Measurements from ENCODE around the gene PPM1J.
"Not testable (repeated sequence)": the region's sequence is repeated elsewhere in the genome, so short reads cannot be mapped to it uniquely, and the experiment has no call there.

PPM1J gene

DNA sequence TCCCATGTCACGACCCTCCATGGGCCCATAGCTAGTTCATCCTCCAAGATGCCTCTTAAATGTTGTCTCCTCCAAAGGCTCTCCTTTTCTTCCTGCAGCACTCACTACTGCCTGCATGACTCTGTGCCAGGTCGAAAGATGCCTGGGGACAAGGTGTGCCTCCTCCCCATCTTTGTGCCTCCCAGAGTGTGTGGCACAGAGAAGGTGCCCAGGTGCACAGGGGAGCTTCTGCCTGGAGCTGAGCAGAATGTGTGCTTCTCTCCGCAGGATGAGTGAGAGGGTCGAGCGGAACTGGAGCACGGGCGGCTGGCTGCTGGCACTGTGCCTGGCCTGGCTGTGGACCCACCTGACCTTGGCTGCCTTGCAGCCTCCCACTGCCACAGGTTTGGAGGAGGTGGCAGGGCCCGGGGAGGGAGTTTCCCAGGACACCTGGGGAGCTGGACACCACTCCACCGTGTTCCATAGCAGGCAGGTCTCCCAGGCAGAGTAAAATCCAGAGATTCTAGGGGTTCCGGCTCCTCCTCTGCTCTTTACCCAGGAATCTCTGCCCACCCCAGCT lies 6.9 kb upstream of the PPM1J start:
- DNase-seq (ENCODE audit: low spot score), result no peak

DNA sequence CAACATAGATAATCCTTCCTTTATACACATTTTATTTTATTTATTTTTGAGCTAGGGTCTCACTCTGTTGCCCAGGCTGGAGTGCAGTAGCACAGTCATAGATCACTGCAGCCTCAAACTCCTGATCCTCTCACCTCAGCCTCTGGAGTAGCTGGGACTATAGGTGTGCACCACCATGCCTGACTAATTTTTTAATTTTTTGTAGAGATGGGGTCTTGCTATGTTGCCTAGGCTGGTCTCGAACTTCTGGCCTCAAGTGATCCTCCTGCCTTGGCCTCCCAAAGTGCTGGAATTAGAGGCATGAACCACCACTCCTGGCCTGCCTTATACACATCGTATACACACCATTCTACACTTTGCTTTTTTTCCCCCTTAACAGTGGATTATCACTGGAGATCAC lies 6.2 kb upstream of the PPM1J start:
- DNase-seq (ENCODE audit: low spot score), result not testable (repeated sequence)

DNA sequence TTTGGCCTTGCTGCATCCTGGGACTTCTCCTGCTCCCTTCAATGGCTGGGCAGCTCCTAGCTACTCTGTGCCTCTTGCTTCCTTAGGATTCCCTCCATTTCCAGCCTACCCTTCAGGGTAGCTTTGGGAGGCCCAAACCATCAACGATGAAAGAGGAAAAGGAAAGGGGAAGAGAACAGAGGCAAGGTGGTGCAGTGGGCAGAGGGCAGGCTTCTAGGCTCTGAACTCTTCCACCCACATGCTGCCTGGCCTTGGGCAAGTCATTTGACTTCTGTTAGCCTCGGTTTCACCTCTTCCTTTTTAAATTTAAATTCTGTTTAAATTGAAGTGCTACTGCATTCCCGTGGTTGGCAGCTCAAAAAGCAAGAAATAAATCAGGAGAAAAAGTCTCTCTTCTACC lies 5.7 kb upstream of the PPM1J start:
- DNase-seq (ENCODE audit: low spot score), result no peak

DNA sequence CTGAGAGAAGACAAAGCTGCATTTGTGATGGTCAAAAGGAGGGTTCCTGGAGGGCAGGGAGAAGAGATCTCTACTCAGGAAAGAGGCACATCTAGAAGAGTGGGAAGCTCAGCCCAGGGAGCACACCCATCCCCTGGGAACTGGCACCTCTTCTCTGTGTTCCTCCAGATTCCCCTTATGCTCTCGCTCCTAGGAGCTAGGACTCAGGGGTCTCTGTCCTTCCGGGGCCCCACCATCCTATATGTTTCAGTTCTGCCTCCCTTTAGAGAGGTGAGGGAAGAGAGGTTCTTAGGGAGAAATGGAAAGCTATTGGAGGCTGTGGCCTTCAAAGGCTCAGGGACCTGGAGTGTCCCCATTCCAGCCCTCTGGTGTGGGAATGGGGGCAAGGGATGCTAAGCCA lies 4.6 kb upstream of the PPM1J start:
- DNase-seq (ENCODE audit: low spot score), result no peak

DNA sequence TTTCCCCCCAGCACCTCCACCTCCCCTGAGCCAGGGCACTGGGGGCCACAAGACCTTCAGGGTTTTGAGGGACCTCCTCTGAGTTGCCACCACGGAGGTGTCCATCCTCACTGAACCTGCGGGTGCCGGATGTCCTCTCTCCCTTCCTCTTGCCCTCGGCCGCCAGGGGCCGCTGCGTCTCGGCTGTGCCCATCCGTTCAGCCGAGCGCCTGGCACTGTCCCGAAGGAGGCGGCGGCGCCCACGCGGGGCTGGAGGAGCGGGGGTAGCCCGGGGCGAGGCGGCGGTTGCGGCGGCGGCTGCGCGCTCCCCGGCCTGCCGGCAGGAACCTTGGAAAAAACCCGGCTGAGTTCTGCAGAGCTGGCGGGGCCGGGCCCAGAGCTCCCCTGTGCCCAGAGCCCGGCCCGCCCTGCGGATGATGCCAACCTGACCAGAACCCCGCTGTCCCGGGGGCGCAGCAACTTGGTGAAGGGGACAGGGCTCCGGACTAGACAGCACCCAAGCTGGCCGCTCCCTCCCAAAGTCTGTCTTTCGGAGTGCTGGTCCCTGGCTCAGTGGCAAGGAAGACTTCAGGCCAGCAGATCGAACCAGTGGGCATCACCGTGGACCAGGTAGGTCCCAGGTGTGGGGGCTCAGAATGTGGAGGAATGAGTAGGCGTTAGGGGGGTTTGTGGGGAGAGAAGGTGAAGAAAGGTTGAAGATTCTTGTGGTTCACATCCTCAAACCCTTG lies 3.7 kb upstream of the PPM1J start:
- peak; percentile 90 for DNase-seq (ENCODE audit: low spot score)

DNA sequence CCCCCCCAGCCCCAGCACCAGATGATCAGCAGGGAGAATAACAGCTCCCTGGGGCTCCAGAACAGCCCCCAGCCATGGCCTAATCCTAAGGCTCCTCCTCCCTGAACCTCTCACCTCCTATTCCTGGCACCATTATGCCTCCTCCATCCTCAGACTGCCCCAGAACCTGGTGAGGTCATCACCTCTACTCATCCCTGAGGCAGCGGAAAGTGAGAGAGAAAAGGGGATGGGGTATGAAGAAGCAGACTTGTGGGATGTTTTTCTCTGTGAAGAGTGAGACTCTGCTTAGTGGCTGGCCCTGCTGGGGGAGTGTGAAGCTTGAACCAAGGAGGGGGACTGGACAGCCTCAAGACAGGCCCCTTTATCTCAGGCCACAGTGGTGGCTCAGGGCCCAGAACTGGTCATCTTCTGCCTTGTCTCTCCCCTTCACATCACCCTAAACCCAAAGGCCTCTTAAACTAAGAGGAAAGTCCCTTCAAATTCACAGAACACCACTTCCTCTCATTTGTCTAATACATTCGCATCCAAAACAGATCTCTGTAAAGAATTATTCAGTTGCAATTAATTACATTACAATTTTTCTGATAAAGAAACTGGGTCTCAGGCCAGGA lies 2.2 kb upstream of the PPM1J start:
- no peak for DNase-seq (ENCODE audit: low spot score)

DNA sequence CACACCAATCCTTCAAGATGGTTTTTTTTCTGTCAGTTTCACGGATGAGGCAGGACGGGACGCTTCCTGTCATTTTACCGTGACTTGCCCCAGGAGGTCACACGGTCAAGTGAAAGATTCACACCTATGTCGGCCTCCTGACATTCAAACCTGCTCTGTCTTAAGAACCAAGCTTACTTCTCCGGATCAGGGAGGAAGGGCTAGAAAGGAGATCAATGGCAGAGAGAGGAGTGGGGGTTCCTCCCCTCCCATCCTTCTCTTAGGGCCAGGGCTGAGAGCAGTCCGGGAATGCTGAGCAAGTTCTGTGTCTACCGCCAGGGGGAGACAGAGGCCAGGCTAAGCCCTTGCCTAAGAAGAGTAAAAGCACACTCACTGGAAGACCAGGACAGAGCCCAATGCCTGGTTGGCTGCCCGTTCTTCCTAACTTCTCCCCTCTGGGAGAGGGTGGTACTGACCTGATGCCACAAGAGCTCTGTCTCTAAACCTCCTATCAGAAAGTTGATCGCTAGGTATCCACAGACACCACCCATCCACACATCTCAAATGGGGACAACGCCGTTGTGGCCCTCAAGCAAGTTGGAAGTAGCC lies 1.1 kb upstream of the PPM1J start:
- peak; percentile 91 for DNase-seq (ENCODE audit: low spot score)

DNA sequence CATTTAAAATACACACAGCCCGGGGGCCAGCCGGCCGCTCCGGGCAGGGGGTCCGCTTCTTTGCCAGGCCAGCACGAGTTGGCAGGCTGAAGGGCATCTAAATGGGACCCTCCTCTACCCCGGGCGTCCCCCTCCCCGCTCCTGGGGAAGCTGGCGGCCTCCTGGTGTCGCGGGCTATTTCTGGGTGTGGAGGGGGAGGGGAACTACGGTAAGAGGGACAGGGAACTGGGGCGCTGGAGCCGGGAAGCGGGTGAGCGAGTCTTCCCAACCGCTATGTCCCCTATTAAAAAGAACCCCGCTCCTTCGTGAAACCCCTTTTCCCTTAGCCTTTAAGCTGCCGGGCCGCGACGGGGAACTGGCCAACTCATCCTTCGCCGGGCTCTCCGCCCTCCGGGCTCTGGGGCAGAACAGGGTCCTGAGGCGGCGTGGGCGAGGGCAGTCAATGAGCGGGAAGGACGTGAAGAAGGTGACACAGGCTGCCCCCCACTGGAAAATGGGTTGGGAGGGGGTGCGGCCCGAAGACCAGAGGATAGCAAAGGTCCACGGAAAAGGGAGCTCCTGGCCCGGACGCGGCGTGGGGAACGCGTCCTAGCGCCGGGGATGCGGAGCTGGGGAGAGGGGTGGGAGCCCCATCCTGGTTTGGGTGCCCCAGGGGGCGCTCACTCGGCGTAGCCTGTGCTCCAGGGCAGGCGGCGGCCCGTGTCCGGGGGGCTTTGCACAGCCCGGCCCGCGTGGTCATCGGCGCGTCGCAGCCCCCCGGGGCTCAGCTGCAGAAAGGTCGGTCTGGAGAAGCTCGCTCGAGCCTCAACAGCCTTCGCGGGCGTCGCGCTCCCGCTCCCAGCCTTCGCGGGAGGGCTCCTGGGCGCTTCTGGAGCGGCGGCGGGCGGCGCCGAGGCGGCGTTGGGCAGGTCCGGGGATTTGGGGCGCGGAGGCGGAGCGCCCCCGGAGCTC lies 544 bp downstream of the PPM1J start:
- no peak for DNase-seq (ENCODE audit: low spot score)

DNA sequence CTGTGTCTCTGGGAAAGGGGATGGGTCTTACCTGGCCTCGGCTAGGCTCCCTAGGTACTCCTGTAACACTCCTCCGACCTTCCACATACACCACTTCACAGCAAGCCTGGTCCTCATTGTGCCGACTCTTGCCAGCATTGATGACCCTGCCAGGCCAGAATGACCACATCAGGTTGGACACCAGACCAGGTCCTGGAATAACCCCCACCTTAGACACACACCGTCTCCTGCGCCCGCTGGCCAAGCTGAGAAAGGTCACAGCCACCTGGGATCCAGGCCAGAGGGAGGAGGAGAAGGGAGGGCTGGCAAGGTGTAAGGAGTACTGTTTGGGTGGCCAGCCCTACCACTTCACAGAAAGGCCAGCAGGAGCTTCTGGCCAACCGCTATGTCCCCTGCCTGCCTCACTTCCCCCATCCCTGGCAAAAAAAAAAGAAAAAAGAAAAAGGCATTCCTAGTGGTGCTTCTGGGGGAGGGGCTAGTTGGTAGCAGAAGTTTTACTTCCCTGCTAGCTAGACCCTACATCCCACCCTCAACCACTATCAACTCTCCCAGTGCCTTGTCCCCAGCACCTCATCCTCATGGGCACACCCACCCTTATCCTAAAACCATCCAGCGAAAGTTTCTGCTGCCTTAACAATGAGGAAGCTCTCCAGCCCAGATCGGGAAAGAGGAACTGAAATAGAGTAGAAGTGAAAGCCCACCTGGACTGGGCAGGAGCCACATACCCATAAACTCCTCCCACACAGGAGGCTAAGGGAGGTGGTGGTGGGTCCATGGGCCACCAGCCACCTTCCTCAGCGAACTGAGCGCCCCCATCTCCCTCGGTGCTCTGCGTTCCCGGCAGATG lies 1.4 kb downstream of the PPM1J start:
- no peak for DNase-seq (ENCODE audit: low spot score)

DNA sequence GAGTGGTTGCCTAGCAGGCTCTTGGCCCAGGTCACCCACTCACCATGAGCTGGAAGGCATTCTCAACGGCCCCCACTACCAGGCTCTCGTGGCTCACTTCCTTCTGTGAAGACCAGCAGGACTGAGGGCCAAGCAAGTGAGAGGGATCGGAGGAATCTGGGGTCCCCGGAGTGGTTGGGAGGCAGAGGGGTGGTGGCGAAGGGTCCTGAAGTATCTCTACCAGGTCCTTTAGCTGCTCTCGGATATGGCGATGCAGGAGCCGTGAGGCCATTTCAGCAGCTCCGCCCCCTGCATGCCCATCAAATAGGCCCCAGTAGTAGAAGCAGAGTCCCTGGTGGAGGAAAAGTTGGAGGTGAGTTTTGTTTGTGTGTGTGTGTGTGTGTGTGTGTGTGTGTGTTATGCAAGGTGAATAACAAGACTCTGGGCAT lies 2.4 kb downstream of the PPM1J start:
- DNase-seq (ENCODE audit: low spot score), result no peak

DNA sequence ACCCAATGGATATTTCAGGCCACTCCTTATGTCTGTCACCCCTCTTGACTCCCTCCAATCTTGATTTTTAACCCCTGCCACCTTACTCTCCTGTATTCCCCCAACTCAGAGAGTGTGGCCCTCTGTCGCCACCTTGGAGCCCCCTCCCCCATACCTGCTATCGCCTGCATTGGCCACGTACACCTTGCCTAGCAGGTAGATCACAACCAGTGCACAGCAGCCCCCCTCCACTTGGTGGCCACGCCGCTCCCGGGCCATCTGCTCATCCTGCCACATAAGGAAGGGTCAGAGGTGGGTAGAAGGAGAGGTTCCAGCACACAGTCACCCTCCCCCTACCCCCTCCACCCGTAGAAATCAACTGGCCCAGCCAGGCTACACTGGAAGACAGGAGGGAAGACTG lies 2.9 kb downstream of the PPM1J start:
- no peak for DNase-seq (ENCODE audit: low spot score)

DNA sequence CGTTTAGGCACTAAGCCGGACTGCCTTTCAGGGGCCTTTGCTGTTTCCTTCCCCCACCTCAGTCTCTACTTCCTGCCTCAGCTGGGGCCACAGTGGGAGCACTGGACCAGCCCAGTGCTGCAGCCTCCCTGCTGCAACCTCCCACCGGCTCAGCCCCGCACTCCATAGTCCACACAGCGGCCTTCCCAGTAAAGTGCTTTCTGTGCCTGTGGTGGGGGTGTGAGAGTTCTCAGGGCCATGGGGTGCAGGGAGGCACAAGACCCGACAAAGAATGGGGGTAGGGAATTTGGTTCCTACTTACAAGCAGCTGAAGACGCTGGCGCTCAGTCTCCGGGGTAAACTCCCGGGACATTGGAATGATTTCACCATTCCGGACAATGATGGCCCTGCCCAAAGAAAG lies 3.5 kb downstream of the PPM1J start:
- DNase-seq (ENCODE audit: low spot score), result no peak

DNA sequence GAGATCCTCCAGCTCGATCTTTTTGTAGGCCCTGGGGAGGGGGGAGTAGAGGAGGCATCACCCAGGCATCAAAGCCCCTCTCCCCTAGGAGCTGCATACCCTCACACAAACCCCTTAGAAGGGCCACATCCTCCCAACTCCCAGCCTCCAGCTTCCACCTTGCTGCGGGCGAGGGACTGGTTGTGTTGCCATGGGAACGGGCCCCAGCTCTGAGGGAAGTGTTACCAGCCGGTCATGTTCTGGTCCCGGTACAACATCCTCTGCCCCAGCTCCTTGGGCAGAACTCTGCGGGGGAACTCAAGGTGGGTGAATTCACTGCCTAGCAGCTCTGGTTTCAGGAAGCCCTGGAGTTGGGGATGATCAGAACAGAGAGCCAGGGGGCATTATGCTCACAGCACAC lies 4.1 kb downstream of the PPM1J start:
- DNase-seq (ENCODE audit: low spot score), result no peak

DNA sequence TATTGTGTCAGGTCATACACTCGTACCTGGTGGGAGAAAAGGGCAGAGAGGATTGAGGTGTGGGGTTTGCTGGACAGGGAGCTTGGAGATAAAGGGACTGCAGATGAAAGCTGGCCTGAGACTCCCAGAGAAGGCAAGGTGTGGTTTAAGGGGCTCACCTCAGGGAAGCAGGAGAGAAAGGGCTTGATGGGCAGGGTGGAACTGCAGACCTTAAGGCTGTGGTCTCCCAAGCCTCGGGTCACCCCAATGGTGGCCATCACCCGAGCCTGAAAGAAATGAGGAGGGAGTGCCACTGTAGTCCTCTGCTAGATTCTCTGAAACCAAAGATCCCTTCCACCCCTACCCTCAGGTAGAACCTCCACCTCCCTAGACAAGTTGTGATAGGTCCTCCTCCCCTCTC lies 4.5 kb downstream of the PPM1J start:
- no peak for DNase-seq (ENCODE audit: low spot score)

DNA sequence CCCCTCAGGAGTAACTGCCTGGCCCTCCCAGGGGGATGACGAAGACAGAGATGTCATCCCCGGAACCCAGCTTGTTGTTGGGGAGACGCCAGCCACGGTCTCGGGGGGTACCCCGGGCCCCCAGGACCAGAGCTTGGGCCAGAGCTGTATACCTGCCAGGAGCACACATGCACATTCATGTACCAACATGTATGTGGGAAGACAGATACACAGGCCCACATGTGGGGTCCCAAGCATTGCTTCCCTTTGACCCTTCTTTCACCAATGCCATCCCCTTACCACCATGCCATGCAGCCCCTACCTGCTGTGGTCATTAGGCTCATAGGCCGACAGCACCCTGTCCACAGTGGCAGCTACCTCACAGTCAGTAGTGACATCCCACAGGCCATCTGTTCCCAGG lies 5.0 kb downstream of the PPM1J start:
- DNase-seq (ENCODE audit: low spot score), result no peak

DNA sequence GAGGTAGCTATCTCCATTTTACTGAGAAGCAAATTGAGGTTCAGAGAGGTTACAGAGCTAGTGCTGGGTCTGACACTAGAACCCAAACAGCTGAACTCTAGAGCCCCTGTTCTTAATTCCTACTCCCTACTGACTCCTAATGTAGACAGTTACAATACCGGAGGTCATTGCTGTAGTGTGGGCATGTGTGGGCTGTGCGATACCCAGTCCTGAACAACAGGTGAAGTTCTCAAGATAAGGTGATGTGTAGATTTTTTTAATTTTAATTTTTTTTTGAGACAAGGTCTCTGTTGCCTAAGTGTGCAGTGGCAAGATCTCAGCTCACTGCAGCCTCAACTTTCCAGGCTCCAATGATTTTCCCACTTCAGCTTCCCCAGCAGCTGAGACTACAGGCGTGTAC lies 6.6 kb downstream of the PPM1J start:
- no peak for DNase-seq (ENCODE audit: low spot score)

DNA sequence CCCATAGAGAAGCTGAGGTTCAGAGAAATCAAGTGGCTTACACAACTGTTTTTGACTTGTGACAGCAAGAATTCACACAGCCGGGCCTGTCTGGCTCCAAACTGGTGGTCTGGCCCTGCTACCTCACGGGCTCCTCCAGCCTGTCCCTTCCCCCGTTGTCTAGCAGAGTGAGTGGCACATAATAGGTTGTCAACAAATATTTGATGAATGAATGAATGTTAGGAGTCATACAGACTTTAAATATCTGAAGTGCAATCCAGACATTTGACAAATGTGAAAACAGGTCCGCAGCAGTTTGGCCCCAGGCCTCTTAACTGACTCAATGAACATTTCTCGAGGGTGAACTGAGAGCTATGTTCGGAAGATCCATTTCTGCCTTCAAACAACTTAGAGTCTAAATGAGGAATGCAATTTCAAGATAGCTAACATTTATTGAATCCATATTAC lies 7.1 kb downstream of the PPM1J start:
- no peak for DNase-seq (ENCODE audit: low spot score)

DNA sequence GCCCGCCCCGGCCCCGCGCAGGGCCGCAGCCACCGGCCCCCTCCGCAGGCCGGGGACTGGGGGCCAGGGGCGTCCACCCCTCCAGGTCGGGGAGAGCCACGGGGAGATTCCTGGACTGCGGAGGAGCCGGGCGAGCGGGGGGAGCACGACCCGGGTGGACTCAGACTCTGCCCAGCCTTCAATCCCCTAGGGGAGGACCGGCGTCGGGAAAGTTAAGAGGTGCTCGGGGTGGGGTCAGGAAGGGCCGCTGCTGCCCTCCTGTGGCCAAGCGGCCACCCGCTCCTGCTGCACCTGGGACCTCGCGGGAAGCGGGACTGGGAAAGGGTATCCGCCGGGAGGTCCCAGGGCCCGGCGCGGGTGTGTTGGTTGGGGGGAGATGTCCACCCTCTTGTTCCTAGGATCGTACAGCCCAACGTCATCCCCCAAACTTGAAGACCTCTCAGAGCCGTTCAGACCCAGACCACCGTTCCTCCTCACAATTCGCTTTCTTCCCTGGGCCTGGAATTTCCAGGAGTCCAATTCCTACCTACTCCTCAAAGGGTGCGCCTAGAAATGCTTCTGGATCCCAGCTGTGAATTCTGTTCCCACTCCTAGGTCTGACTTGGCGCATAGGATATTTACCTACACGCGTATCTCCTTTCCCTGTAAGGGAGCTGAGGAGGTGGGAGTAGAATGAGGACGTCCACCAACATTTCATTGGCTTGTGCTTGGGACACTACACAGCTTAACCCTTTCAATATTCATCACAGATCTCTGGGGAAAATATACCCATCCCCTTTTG lies 7.7 kb downstream of the PPM1J start:
- peak; percentile 91 for DNase-seq (ENCODE audit: low spot score)

DNA sequence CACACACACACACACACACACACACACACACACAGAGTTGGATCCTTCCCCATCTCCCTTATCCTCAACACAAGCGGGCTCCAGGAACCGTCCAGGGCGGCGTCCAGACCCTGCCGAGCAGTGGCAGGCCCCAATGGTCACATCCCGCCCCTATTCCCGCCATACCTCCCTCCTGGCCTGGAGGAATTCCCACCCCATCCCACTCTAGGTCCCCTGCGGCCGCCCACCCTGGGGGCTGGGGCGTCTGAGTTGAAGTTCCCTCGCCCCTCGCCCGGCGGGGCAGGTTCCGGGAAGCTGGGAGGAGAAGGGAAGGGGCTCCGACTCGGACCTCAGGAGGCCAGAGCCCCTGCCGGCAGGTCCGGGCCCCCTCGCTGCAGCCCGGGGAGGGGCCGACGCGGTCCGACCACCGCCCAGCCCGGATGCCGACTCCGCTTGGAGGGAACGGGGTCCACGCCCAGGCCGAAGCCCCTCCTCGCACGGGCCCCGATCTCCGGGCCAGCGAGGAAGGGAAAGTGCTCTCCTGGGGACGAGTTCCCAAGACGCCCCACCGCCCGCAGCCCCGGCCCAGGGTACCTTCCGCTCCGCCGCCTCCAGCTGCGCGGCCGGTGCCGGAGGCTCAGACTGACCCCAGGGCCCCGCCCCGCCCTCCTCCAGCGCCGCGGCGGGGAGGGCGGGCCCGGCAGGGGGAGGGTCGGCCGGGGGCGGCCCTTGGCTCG lies 8.5 kb downstream of the PPM1J start, which contains the start of gene RHOC:
Gene RHOC, minus strand, starts transcription at position 623 of the 716 bp plus-strand sequence. CDS start 3,328 bp downstream, outside the sequence.
- DNase-seq (ENCODE audit: low spot score), result peak; percentile 91

Measured in AG08396 (cell line).